Measurements from ENCODE around the gene ELP1.
"Not testable (repeated sequence)": the region's sequence is repeated elsewhere in the genome, so short reads cannot be mapped to it uniquely, and the experiment has no call there.

Gene ELP1

GRCh38 chr9:108850293-108850897, 83.5 kb downstream of the ELP1 start:
- TF ChIP-seq EZH2phosphoT487 (IDR thresholded peaks at IDR 0.05; ENCODE audit: borderline replicate concordance), result no peak
- peak; percentile 54 for TF ChIP-seq CTCF (conservative IDR thresholded peaks at IDR 0.05; ENCODE audit: low read length)
- Histone ChIP-seq H3K79me2 (ENCODE audit: insufficient read depth, low read length) (no peaks in the 10 kb centered on the region), H3K9me2 (replicated peaks; ENCODE audit: low read depth, low read length) (no peaks in the 10 kb centered on the region), H3K27me3 (ENCODE audit: insufficient read depth, low read length, poor library complexity, severe bottlenecking) (no peaks in the 10 kb centered on the region), H4K20me1 (ENCODE audit: insufficient read depth, low read length, poor library complexity, severe bottlenecking) (no peaks in the 10 kb centered on the region), H3K9ac (ENCODE audit: low read depth, low read length, poor library complexity, severe bottlenecking) (no peak overlapping the region), H3K4me2 (ENCODE audit: low read depth, low read length, poor library complexity, severe bottlenecking) (no peak overlapping the region), H2AFZ (ENCODE audit: low read length) (no peak overlapping the region), H3K36me3 (ENCODE audit: insufficient read depth, low read length) (no peaks in the 10 kb centered on the region), H3K4me1 (ENCODE audit: insufficient read depth, low read length, poor library complexity, severe bottlenecking) (no peaks in the 10 kb centered on the region), H3K9me3 (ENCODE audit: insufficient read depth, low read depth, low read length) (no peaks in the 10 kb centered on the region), H3K4me3 (ENCODE audit: low read length, poor library complexity, severe bottlenecking) (no peak overlapping the region), H3F3A (ENCODE audit: low read depth) (no peaks in the 10 kb centered on the region)

DNA sequence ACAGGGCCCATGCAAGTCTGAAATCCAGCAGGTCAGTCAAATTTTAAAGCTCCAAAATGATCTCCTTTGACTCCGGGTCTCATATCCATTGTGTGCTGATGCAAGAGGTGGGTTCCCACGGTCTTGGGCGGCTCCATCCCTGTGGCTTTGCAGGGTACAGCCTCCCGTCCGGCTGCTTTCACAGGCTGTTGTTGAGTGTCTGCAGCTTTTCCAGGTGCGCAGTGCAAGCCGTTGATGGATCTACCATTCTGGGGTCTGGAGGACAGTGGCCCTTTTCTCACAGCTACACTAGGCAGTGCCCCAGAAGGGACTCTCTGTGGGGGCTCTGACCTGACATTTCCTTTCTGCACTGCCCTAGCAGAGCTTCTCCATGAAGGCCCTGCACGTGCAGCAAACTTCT, 85.6 kb downstream of the ELP1 start:
- not testable (repeated sequence) for H3K36me3 ChIP-seq (ENCODE audit: insufficient read depth, low read length); H3K9me3 ChIP-seq (ENCODE audit: insufficient read depth, low read depth, low read length); H4K20me1 ChIP-seq (ENCODE audit: insufficient read depth, low read length, poor library complexity, severe bottlenecking); H2AFZ ChIP-seq (ENCODE audit: low read length); H3K4me1 ChIP-seq (ENCODE audit: insufficient read depth, low read length, poor library complexity, severe bottlenecking); H3K4me3 ChIP-seq (ENCODE audit: low read length, poor library complexity, severe bottlenecking); H3K27me3 ChIP-seq (ENCODE audit: insufficient read depth, low read length, poor library complexity, severe bottlenecking); H3K9ac ChIP-seq (ENCODE audit: low read depth, low read length, poor library complexity, severe bottlenecking); H3K4me2 ChIP-seq (ENCODE audit: low read depth, low read length, poor library complexity, severe bottlenecking); H3F3A ChIP-seq (ENCODE audit: low read depth); H3K9me2 ChIP-seq (replicated peaks; ENCODE audit: low read depth, low read length); H3K79me2 ChIP-seq (ENCODE audit: insufficient read depth, low read length)

DNA sequence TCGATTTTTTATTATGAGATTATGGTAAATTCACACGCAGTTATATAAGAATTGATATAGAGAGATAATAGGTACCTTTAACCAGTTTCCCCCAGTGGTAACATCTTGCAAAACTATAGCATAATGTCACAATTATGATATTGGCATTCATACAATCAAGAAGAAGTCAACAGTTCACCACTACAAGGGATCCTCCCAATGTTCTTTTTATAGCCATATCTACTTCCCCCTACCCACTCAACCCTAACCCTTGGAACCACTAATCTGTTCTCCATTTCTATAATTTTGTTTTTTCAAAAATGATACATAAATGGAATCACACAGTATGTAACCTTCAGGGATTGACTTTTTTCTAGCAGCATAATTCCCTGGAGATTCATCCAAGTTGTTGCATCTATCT, 88.0 kb downstream of the ELP1 start:
- no peaks in the 10 kb centered on the region for H3K79me2 ChIP-seq (ENCODE audit: insufficient read depth, low read length)
- no peaks in the 10 kb centered on the region for H3K9me3 ChIP-seq (ENCODE audit: insufficient read depth, low read depth, low read length)
- H3F3A ChIP-seq (ENCODE audit: low read depth), result no peaks in the 10 kb centered on the region
- no peak overlapping the region for H3K4me2 ChIP-seq (ENCODE audit: low read depth, low read length, poor library complexity, severe bottlenecking)
- H3K27me3 ChIP-seq (ENCODE audit: insufficient read depth, low read length, poor library complexity, severe bottlenecking), result no peaks in the 10 kb centered on the region
- TF ChIP-seq EZH2phosphoT487 (IDR thresholded peaks at IDR 0.05; ENCODE audit: borderline replicate concordance) (no peak), CTCF (conservative IDR thresholded peaks at IDR 0.05; ENCODE audit: low read length) (no peak)
- H3K9ac ChIP-seq (ENCODE audit: low read depth, low read length, poor library complexity, severe bottlenecking), result no peak overlapping the region
- no peaks in the 10 kb centered on the region for H4K20me1 ChIP-seq (ENCODE audit: insufficient read depth, low read length, poor library complexity, severe bottlenecking)
- H3K4me3 ChIP-seq (ENCODE audit: low read length, poor library complexity, severe bottlenecking), result no peak overlapping the region
- H3K9me2 ChIP-seq (replicated peaks; ENCODE audit: low read depth, low read length), result no peaks in the 10 kb centered on the region
- no peak overlapping the region for H2AFZ ChIP-seq (ENCODE audit: low read length)
- no peaks in the 10 kb centered on the region for H3K4me1 ChIP-seq (ENCODE audit: insufficient read depth, low read length, poor library complexity, severe bottlenecking)
- H3K36me3 ChIP-seq (ENCODE audit: insufficient read depth, low read length), result no peaks in the 10 kb centered on the region

DNA sequence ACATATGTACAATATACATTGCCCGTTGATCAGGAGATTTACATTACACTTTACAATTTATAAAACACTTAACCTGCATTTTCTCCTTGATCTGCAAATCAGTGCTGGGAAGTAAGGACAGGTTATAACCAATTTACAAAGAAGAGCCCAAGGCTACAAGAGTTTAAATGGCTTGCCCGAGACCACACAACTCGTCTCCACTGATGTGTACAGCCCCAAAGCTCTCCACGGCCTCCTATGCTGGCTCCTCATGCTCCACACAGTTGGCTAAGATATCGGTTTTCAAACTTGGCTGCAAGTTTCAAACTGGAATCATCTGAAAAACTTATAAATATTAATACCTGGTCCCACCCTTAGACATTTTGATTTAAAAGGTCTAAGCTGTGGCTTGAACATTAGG, 88.4 kb downstream of the ELP1 start:
- H2AFZ ChIP-seq (ENCODE audit: low read length), result no peak overlapping the region
- H3K4me3 ChIP-seq (ENCODE audit: low read length, poor library complexity, severe bottlenecking), result no peak overlapping the region
- H3K9me3 ChIP-seq (ENCODE audit: insufficient read depth, low read depth, low read length), result no peaks in the 10 kb centered on the region
- H3F3A ChIP-seq (ENCODE audit: low read depth), result no peaks in the 10 kb centered on the region
- no peaks in the 10 kb centered on the region for H3K9me2 ChIP-seq (replicated peaks; ENCODE audit: low read depth, low read length)
- H3K4me2 ChIP-seq (ENCODE audit: low read depth, low read length, poor library complexity, severe bottlenecking), result no peak overlapping the region
- no peaks in the 10 kb centered on the region for H3K79me2 ChIP-seq (ENCODE audit: insufficient read depth, low read length)
- H3K27me3 ChIP-seq (ENCODE audit: insufficient read depth, low read length, poor library complexity, severe bottlenecking), result no peaks in the 10 kb centered on the region
- no peaks in the 10 kb centered on the region for H4K20me1 ChIP-seq (ENCODE audit: insufficient read depth, low read length, poor library complexity, severe bottlenecking)
- no peaks in the 10 kb centered on the region for H3K36me3 ChIP-seq (ENCODE audit: insufficient read depth, low read length)
- no peak overlapping the region for H3K9ac ChIP-seq (ENCODE audit: low read depth, low read length, poor library complexity, severe bottlenecking)
- TF ChIP-seq CTCF (conservative IDR thresholded peaks at IDR 0.05; ENCODE audit: low read length) (no peak), EZH2phosphoT487 (IDR thresholded peaks at IDR 0.05; ENCODE audit: borderline replicate concordance) (no peak)
- H3K4me1 ChIP-seq (ENCODE audit: insufficient read depth, low read length, poor library complexity, severe bottlenecking), result no peaks in the 10 kb centered on the region

All from Loucy (cell line).